GM06990 (cell line): Measurements from ENCODE around the gene TOGARAM1.

Source experiments
- DNase-seq: peaks from one replicate; pipeline ENCODE4 v3.0.0-alpha.2; 2011; ENCODE audit not compliant: insufficient read length; ENCODE audit errors: extremely low read depth
- H3K27me3 ChIP-seq: replicated peaks from 2 replicates; pipeline ENCODE4 v1.6.0; 2011; ENCODE audit warnings: low read length; ENCODE audit not compliant: control insufficient read depth, insufficient read depth
- H3K36me3 ChIP-seq: 2 replicates; pipeline ENCODE4 v1.5.1; 2011; ENCODE audit warnings: low read length; ENCODE audit not compliant: control insufficient read depth, insufficient read depth
- H3K4me3 ChIP-seq: replicated peaks from 2 replicates; pipeline ENCODE4 v1.5.1; 2011; ENCODE audit warnings: low read depth, mild to moderate bottlenecking, control low read depth, low read length
- TF ChIP-seq, protein P1 (sequence below): IDR thresholded peaks from 2 replicates; pipeline ENCODE4 v1.5.1; 2011; ENCODE audit warnings: low read length, control low read depth, mild to moderate bottlenecking, inconsistent platforms; ENCODE audit not compliant: insufficient read depth, poor library complexity, severe bottlenecking

The TOGARAM1 gene

DNA sequence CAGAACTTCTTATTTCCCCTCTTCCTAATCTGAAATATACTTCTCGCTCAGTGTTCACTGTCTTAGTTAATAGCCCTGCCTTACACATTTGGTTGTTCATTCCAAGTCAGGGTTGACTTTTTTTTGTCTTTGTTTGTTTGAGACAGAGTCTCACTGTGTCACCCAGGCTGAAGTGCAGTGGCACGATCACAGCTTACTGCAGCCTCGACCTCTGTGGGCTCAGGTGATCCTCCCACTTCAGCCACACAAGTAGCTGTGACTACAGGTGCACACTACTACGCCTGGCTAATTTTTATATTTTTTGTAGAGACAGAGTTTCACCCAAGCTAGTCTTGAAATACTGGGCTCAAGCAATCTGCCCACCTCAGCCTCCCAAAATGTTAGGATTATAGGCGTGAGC, 79.7 kb downstream of the TOGARAM1 start:
- Histone ChIP-seq H3K4me3 (no peak overlapping the region), H3K36me3 (peaks cover 15% of the 10 kb centered on the region), H3K27me3 (no peaks in the 10 kb centered on the region)
- TF ChIP-seq, protein P1, sequence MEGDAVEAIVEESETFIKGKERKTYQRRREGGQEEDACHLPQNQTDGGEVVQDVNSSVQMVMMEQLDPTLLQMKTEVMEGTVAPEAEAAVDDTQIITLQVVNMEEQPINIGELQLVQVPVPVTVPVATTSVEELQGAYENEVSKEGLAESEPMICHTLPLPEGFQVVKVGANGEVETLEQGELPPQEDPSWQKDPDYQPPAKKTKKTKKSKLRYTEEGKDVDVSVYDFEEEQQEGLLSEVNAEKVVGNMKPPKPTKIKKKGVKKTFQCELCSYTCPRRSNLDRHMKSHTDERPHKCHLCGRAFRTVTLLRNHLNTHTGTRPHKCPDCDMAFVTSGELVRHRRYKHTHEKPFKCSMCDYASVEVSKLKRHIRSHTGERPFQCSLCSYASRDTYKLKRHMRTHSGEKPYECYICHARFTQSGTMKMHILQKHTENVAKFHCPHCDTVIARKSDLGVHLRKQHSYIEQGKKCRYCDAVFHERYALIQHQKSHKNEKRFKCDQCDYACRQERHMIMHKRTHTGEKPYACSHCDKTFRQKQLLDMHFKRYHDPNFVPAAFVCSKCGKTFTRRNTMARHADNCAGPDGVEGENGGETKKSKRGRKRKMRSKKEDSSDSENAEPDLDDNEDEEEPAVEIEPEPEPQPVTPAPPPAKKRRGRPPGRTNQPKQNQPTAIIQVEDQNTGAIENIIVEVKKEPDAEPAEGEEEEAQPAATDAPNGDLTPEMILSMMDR, result no peak
- no peak for DNase-seq

DNA sequence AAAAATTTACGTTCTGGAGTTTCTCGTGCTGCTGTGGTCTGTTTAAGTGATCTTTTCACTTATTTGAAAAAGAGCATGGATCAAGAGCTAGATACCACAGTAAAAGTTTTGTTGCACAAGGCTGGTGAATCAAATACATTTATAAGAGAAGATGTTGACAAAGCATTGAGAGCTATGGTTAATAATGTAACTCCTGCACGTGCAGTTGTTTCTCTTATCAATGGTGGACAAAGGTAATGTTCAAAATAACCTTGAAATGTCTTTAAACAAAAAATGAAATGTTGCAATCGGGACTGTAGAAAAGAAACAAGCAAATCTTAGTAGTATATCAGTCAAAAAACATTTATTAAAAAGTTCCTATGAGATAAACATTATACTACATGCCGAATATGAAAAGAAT, 82.6 kb downstream of the TOGARAM1 start:
- Histone ChIP-seq H3K4me3 (no peak overlapping the region), H3K27me3 (no peaks in the 10 kb centered on the region), H3K36me3 (peaks cover 3% of the 10 kb centered on the region)
- DNase-seq, result no peak
- TF ChIP-seq, protein P1, result no peak

DNA sequence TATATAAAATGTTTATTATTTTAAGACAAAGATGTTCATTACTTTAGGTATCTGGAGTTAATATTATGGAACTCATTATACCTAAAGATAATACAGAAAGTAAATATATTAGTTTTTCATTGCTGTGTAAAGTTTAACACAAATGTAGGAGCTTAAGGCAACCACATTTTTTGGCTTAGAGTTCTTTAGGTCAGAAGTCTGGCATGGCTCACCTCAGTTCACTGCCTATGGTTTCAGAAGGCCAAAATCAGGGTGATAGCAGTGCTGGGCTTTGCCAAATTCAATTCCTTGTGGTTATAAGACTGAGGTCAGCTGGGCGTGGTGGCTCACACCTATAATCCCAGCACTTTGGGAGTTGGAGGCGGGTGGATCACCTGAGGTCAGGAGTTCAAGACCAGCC, 86.4 kb downstream of the TOGARAM1 start:
- Histone ChIP-seq H3K4me3 (no peak overlapping the region), H3K36me3 (peaks cover 3% of the 10 kb centered on the region), H3K27me3 (no peaks in the 10 kb centered on the region)
- TF ChIP-seq, protein P1, result no peak
- DNase-seq, result no peak

DNA sequence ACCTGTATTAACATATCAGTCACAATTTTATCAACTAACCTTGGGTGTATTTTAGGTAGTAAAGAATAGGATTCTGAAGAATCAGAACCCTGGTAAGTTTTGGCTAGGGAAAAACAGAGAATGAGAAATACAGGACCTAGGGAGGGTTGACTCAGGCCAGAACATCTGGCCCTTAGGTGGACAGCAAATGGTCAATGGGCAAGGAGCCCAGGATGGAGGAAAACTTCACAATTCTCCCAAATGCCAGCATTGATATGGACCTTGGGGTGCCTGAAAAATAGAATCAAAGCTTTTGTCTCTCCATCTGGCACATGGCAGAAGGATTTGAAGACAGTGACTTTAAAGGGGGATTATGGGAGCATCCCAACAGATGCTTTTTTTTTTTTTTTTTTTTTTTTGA, 89.2 kb downstream of the TOGARAM1 start:
- Histone ChIP-seq H3K4me3 (no peak overlapping the region), H3K36me3 (peaks cover under 1% of the 10 kb centered on the region), H3K27me3 (no peaks in the 10 kb centered on the region)
- TF ChIP-seq, protein P1, result no peak
- DNase-seq, result no peak

DNA sequence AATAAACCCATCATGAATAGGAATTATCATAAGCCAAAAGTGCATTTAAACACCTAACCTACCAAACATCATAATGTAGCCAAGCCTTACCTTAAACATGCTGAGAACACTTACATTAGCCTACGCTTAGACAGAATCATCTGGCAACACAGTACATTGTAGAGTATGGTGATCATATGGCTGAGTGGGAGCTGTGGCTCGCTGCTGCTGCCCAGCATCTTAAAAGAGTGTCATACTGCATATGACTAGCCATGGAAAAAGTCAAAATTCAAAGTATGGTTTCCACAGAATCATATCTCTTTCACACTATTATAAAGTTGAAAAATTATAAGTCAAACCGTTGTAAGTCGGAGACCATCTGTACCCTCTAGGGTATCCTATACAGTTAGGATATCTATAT, 89.9 kb downstream of the TOGARAM1 start:
- Histone ChIP-seq H3K36me3 (no peaks in the 10 kb centered on the region; the same call in 1 of the 2 replicates), H3K27me3 (no peaks in the 10 kb centered on the region), H3K4me3 (no peak overlapping the region)
- TF ChIP-seq, protein P1, result no peak
- DNase-seq, result no peak

DNA sequence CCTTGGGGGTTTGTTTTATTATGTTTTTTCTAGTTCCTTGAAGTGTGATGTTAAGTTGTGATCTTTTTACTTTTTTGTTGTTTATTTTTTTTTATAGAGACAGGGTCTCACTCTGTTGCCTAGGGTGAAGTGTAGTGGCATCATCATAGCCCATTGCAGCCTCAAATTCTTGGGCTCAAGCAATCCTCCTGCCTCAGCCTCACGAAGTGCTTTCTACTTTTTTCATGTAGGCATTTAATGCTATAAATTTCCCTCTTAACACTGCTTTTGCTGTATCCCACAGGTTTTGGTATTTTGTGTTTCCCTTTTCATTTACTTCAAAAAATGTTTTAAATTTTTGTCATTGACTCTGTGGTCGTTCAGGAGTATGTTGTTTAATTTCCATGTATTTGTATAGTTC, 95.4 kb downstream of the TOGARAM1 start:
- H3K4me3 ChIP-seq, result no peak overlapping the region
- TF ChIP-seq, protein P1, result no peak
- H3K36me3 ChIP-seq, result no peaks in the 10 kb centered on the region
- no peaks in the 10 kb centered on the region for H3K27me3 ChIP-seq
- DNase-seq, result no peak
